H1 (cell line): ENCODE measurements around the gene CCDC12.

Experiments
- CHD1 ChIP-seq: IDR thresholded peaks from 2 replicates; pipeline ENCODE4 v1.6.1; 2012; ENCODE audit warnings: low read depth, low read length, improper control_type of control experiment
- CTCF ChIP-seq, 3 experiments: IDR thresholded peaks; 1 replicate in 2 of 3; 2 replicates in 1 of 3; pipeline versions ENCODE4 v1.5.1 to v1.6.1; 2011; ENCODE audit warnings: low read length in 3 of 3, mild to moderate bottlenecking in 3 of 3, inconsistent platforms in 2 of 3, low read depth in 1 of 3, moderate library complexity in 1 of 3; ENCODE audit not compliant: insufficient read depth in 1 of 3; ENCODE audit errors: control extremely low read depth in 1 of 3
- HDAC2 ChIP-seq, 2 experiments: fragments of 300-600 bp in 1 of 2; sonication (generic) in 1 of 2; IDR thresholded peaks; 2 replicates each; pipeline ENCODE4 v1.6.1; 2011 to 2012; ENCODE audit warnings: low read depth in 2 of 2, low read length in 2 of 2, mild to moderate bottlenecking in 2 of 2, moderate library complexity in 2 of 2, borderline replicate concordance in 1 of 2, inconsistent platforms in 1 of 2
- JUND ChIP-seq: IDR thresholded peaks from 2 replicates; pipeline ENCODE4 v1.6.1; 2011; ENCODE audit warnings: mild to moderate bottlenecking, improper control_type of control experiment, low read length
- SP1 ChIP-seq: IDR thresholded peaks from 2 replicates; pipeline ENCODE4 v1.6.1; 2011; ENCODE audit warnings: low read depth, low read length
- YY1 ChIP-seq: IDR thresholded peaks from 2 replicates; pipeline ENCODE4 v1.6.1; 2011; ENCODE audit warnings: low read depth, mild to moderate bottlenecking, low read length
- ZNF274 ChIP-seq: IDR thresholded peaks from 2 replicates; pipeline ENCODE4 v1.7.0; 2012; ENCODE audit warnings: low read length, borderline replicate concordance; ENCODE audit errors: extremely low read depth
- TF ChIP-seq, protein P1 (sequence below): IDR thresholded peaks from 2 replicates; pipeline ENCODE4 v1.6.1; 2012; ENCODE audit warnings: inconsistent platforms

GRCh38 chr3:46952813-46953212, 23.7 kb downstream of the CCDC12 start:
- no peak for TF ChIP-seq HDAC2 (IDR thresholded peaks at IDR 0.05; ENCODE audit: borderline replicate concordance in 1 of 2, low read depth in 2 of 2, low read length in 2 of 2)
- TF ChIP-seq CTCF (IDR thresholded peaks at IDR 0.05; ENCODE audit: control extremely low read depth in 1 of 3, insufficient read depth in 1 of 3, low read depth in 1 of 3, low read length in 3 of 3) = no peak
- no peak for TF ChIP-seq SP1
- TF ChIP-seq CHD1 = no peak
- TF ChIP-seq, protein P1, sequence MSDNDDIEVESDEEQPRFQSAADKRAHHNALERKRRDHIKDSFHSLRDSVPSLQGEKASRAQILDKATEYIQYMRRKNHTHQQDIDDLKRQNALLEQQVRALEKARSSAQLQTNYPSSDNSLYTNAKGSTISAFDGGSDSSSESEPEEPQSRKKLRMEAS = no peak
- no peak for TF ChIP-seq YY1
- no peak for TF ChIP-seq ZNF274
- TF ChIP-seq JUND = no peak
